Fibroblast of upper back skin (primary cell): ENCODE data around the gene SCO2.

Experiments
- DNase-seq: peaks from one replicate; pipeline ENCODE4 v3.0.0-alpha.2; 2013

Gene SCO2

GRCh38 chr22:50489363-50490243, 35.8 kb downstream of the SCO2 start:
- DNase-seq: no peak

- DNase-seq: no peak
Measured at GRCh38 chr22:50488886-50489285, 36.5 kb downstream of the SCO2 start.

GRCh38 chr22:50488006-50488677, 37.3 kb downstream of the SCO2 start:
- no peak for DNase-seq

DNA sequence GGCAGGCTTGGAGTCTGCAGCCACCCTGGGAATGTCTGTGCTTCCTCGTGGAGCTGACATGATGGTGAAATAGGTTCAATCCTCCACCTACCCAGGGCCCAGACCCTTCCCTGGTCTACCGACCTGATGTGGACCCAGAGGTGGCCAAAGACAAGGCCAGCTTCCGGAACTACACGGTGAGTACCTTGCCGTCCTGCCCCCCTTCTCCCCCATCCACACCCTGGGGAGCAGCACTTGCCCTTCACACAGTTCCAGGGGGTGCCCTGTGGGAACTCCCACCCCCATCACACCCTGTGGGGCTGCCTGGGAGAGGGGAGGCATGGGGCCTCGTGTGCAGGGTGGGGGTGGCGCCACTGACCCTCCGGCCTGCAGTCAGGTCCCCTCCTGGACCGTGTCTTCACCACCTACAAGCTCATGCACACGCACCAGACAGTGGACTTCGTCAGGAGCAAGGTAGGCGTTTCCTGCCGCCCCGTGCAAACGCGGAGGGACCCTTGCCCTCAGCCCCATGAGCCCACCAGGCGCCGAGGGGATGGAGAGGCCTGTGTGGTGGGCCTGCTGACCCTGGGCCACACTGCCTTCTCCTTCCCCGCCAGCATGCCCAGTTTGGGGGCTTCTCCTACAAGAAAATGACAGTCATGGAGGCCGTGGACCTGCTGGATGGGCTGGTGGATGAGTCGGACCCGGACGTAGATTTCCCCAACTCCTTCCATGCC, 38.0 kb downstream of the SCO2 start:
- no peak for DNase-seq

DNA sequence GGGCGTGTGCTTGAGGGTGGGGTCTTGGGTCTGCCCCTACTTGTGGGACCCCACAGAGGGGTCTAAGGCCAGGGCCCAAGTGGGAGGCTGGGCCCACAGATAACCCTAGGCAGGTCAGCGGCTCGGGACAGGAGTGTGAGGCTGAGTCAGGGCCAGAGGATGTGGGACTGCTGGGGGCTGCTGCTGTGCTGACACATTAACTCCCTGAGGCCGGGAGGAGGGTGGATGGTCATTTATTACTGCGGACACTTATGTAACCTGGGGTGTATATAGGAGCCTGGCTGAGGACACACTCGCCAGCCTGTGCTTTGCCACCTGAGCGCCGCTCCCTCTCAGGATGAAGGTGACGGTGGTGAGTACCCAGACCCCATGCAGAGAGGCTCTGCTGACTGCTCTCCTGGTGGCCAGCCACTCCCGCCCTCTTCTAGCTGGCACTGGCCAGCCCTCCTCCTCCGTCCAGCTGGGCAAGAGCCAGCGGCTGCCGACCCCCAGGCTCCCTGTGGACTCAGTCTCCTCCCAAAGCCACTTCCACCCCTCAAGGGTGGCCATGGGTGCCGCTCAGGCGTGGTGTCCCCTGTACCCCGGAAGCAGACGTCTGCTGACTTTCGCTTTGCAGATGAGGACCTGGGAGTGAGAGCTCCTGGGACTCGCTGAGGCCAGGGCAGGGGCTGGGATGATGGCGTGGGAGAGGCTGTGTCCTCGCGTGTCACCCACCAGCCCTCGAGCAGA, 38.7 kb downstream of the SCO2 start, which contains the start of gene MIOX:
TSS of gene MIOX (plus strand) at position 299 of the 729 bp plus-strand sequence. CDS start at position 338, 39 bp downstream.
- no peak for DNase-seq

- no peak for DNase-seq
Measured at GRCh38 chr22:50485221-50486131, 39.9 kb downstream of the SCO2 start.

DNA sequence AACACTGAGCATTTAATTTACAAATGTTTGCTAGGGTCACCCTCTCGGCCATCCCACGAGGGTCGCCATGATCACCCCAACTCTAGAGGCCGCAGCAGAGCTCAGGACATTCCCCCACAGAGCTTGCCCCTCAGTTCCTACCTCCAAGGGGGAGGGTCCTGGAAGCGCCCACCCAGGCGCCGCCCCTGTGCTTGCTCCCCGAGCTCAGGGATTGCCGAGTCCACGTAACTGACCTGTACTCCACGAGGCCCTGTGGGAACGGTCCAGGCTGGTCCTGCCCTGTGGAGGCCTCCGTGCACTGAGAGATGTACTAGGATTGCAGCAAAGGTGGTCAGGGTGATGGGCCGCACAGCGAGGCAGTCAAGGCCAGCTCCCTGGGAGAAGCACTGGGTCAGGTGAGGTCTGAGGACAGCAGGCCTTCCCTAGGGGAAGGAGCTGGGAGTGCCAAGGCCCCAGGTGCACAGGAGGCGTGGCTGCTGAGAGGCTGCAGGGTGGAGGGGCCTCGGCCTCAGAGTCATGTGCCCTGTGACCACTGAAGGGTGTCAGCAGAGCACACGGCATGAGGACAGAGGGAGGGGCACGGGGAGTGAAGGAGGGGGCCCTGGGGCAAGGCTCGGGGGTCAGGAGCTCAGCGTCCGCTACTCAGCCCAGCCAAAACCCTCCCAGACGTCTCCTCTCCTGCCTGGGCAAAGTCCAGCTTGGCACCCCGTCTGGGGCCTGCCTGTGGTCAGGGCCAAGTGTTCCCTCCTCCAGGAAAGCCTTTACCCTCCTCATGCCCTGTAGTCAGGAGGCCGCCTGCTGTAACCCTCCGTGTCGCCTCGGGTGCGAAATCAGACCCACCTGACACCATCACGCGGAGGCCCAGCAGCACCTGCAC, 41.2 kb downstream of the SCO2 start:
- DNase-seq: no peak

- DNase-seq: no peak
Measured at GRCh38 chr22:50483556-50483955, 41.8 kb downstream of the SCO2 start.

- DNase-seq: no peak
Measured at GRCh38 chr22:50483106-50483505, 42.3 kb downstream of the SCO2 start.

GRCh38 chr22:50482107-50483074, 43.0 kb downstream of the SCO2 start:
- DNase-seq: no peak

- peak; percentile 40 for DNase-seq
Measured at GRCh38 chr22:50481440-50482106, 43.8 kb downstream of the SCO2 start, which contains the start of gene ADM2. TSS of gene ADM2 (plus strand) at chr22:50481543. CDS start at chr22:50481848, 305 bp downstream.

GRCh38 chr22:50481045-50481439, 44.4 kb downstream of the SCO2 start:
- no peak for DNase-seq

GRCh38 chr22:50479721-50480120, 45.7 kb downstream of the SCO2 start:
- no peak for DNase-seq

DNA sequence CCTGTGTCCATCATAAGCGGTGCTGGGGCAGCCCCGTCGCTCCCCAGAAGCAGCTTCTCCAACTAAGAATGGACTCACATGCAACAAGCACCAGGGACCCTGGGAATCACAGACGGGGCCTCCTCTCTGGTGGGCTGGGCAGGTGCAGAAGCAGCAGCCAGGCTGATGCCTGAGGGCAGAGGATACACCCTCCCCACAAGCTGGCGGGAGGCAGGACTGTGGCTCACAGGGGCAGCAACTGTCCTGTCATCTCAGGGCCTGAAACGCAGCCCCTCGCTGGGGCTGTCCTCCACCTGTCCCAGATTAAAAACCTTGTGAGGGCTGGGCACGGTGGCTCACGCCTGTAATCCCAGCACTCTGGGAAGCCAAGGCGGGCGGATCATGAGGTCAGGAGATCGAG, 47.5 kb downstream of the SCO2 start:
- no peak for DNase-seq

DNA sequence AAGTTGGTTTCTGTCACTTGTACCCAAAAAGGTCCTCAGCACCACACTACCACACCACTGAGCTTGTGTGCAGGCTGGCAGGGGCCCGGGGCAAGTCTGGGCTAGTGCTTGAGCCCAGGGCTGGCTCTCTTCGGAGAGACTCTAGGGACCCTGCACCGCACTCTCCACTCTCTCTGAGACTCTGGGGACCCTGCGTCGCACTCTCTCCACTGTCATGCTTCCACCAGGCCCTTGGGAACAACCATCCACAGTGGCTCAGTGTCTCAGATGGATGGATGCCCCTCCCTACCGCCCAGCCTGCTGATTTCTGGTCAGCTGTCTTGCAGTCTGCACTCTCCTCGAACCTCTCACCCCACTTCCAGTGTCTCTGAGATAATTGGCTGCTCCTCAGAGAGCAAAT, 48.5 kb downstream of the SCO2 start:
- no peak for DNase-seq

DNA sequence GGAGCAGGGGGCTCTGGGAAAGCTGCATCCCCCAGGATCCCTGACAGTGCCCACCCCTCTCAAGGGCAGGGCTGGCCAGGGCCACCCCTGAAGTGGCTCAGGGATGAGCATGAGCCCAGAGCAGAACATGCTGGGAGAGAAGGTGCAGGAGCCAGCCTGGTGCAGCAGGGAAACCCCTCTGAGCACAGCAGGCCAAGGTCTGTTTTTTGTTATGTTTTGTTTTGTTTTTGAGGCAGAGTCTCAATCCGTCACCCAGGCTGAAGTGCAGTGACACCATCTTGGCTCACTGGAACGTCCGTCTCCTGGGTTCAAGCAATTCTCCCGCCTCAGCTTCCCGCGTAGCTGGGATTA, 49.8 kb downstream of the SCO2 start:
- no peak for DNase-seq

DNA sequence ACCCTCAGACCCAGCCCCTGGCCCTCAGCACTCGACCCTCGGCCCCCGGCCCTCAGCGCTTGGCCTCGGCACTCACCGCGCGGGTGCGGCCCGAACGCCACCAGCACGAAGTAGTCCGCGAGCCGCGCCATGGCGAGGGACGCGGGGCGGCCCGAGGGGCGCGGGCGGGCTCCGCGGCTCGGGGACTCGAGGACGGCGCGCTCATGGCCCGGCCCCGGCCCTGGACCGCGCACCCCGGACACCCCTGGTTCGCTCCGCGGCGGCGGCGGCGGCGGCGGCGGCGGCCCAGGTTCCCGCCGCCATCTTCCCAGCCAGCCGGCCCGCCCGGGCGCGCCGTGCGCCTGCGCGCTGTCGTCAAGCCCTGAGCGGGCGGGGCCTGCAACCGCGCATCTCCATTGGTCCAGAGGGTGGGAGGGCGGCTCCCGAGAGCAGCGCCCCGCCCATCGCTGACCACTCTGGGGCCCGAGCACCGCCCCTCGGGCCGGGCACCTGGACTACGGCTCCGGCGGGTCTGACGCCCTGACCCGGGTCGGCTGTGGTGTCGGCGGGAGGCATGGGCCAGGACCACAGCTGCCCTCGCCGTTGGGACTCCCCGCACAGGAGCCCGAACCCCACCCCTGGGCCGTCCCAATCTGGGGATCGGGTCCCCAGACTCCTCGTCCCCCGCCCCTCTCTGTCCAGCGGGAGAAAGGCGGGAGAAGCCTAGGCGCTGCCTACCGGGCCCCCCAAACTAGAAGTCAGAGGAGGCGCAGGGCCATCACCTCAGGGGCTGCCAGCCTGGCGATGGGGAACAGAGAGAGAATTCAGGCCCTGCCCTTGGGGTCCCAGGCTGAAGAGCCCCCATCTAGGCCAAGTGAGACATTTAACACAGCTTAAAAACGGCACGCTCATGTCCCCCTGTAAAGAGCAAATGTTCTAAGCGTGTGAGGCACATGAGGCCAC, 50.4 kb downstream of the SCO2 start, which contains the start of gene SBF1:
TSS of gene SBF1 (minus strand) at position 326 of the 942 bp plus-strand sequence. CDS start at position 131, 195 bp downstream.
- DNase-seq: peak; percentile 85
